ENCODE measurements around the gene ZNF879. TPM values are rescaled to one million over a fixed set of nuclear protein-coding genes. Genes with fewer than 3 reads are reported as not detected.

Gene ZNF879
- total RNA-seq, 1 experiment from 2014 or later = 3.1 TPM

DNA sequence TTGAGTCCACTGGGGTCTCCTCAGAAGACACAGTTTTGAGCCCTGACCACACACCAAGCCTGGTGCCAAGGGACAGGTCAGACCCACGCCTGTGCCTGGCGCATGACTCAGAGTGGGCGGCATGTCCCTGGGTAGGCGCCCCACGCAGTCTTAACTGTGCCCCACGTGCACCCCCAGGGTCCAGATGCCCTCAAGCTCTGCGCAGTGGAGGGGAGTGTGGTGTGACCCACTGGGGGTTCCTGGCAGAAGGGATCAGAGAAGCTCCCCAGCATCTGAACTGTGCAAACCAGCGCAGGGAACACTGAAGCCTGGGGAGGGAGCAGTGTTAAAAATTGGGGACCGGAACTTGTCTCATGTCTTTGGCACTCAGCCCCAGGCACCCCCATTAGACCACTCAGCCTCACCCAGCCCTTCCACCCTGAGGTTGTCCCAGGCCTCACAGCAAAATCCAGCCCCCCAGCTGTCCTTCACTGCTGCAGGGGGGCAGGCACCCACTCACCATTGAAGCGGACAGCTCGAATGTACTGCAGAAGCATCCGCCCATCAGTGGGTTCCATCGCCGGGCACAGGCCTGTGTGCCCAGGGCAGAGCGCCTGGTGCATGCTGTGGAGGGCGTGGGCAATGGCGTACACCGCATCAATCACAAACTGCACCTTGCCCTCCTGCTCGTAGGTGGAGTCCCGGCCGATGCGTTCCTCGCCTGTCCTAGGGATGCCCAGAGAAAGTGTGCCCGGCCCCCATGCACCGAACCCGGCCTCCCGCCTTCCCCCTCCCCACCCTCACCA lies 35.0 kb upstream of the ZNF879 start:
- Histone ChIP-seq H3K9me3 (ENCODE audit: low read depth, low read length, poor library complexity, severe bottlenecking) (peaks cover 5% of the 10 kb centered on the region), H3K4me1 (ENCODE audit: insufficient read depth, low read length, poor library complexity, severe bottlenecking) (no peaks in the 10 kb centered on the region), H3K4me3 (ENCODE audit: low read depth, low read length, poor library complexity, severe bottlenecking) (no peak overlapping the region), H3K27me3 (replicated peaks; ENCODE audit: insufficient read depth, low read depth, low read length, poor library complexity) (peaks cover 7% of the 10 kb centered on the region), H3K36me3 (ENCODE audit: insufficient read depth, low read length, poor library complexity, severe bottlenecking) (no peaks in the 10 kb centered on the region), H3K27ac (ENCODE audit: low read depth, low read length, poor library complexity, severe bottlenecking) (no peak overlapping the region)
- intact Hi-C loops (cut with micrococcal nuclease; ENCODE audit: unreplicated experiment) = no loop called here
- no peak for TF ChIP-seq CTCF (conservative IDR thresholded peaks at IDR 0.05; ENCODE audit: low read depth, low read length)
- no peak for TF ChIP-seq EZH2 (IDR thresholded peaks at IDR 0.05; ENCODE audit: borderline replicate concordance, low read depth, low read length, poor library complexity, severe bottlenecking)
- POLR2A ChIA-PET (ENCODE audit: low non-redundant PET) = no interaction called here
- DNase-seq (ENCODE audit: low spot score) = no peak
- CTCF ChIA-PET = no interaction called here
- BruUV-seq (replicated peaks) = no TSS peak

DNA sequence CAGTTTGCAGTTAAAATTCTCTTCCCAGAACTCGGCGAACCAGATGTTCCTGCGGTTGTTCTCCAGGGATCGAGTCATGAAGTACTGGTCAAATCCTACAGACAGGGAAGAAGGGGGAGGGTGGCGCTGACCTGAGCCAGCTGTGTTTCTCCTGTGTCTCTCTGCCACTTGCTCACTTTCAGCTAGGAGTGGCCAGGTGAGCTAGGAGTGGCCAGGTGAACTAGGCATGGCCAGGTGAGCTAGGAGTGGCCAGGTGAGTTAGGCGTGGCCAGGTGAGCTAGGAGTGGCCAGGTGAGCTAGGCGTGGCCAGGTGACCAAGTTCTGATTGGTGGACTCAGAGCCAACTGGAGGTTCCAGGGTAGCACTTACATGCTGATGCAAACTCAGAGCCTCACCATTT lies 34.3 kb upstream of the ZNF879 start:
- Histone ChIP-seq H3K4me1 (ENCODE audit: insufficient read depth, low read length, poor library complexity, severe bottlenecking) (no peaks in the 10 kb centered on the region), H3K27ac (ENCODE audit: low read depth, low read length, poor library complexity, severe bottlenecking) (no peak overlapping the region), H3K4me3 (ENCODE audit: low read depth, low read length, poor library complexity, severe bottlenecking) (no peak overlapping the region), H3K9me3 (ENCODE audit: low read depth, low read length, poor library complexity, severe bottlenecking) (peaks cover 5% of the 10 kb centered on the region), H3K36me3 (ENCODE audit: insufficient read depth, low read length, poor library complexity, severe bottlenecking) (no peaks in the 10 kb centered on the region), H3K27me3 (replicated peaks; ENCODE audit: insufficient read depth, low read depth, low read length, poor library complexity) (peaks cover 13% of the 10 kb centered on the region)
- no peak for TF ChIP-seq CTCF (conservative IDR thresholded peaks at IDR 0.05; ENCODE audit: low read depth, low read length)
- TF ChIP-seq EZH2 (IDR thresholded peaks at IDR 0.05; ENCODE audit: borderline replicate concordance, low read depth, low read length, poor library complexity, severe bottlenecking) = no peak
- BruUV-seq (replicated peaks) = no TSS peak
- ChIA-PET CTCF (no interaction called here), POLR2A (ENCODE audit: low non-redundant PET) (no interaction called here)
- DNase-seq (ENCODE audit: low spot score) = no peak
- intact Hi-C loops (cut with micrococcal nuclease; ENCODE audit: unreplicated experiment) = no loop called here

- H3K4me3 ChIP-seq (ENCODE audit: low read depth, low read length, poor library complexity, severe bottlenecking) = no peak overlapping the region
- H3K9me3 ChIP-seq (ENCODE audit: low read depth, low read length, poor library complexity, severe bottlenecking) = peaks cover 5% of the 10 kb centered on the region
- no peak for DNase-seq (ENCODE audit: low spot score)
- TF ChIP-seq EZH2 (IDR thresholded peaks at IDR 0.05; ENCODE audit: borderline replicate concordance, low read depth, low read length, poor library complexity, severe bottlenecking) = no peak
- H3K27me3 ChIP-seq (replicated peaks; ENCODE audit: insufficient read depth, low read depth, low read length, poor library complexity) = peaks cover 21% of the 10 kb centered on the region
- POLR2A ChIA-PET (ENCODE audit: low non-redundant PET) = no interaction called here
- no TSS peak for BruUV-seq (replicated peaks)
- intact Hi-C loops (cut with micrococcal nuclease; ENCODE audit: unreplicated experiment) = no loop called here
- CTCF ChIA-PET = no interaction called here
- no peaks in the 10 kb centered on the region for H3K36me3 ChIP-seq (ENCODE audit: insufficient read depth, low read length, poor library complexity, severe bottlenecking)
- H3K4me1 ChIP-seq (ENCODE audit: insufficient read depth, low read length, poor library complexity, severe bottlenecking) = no peaks in the 10 kb centered on the region
- no peak overlapping the region for H3K27ac ChIP-seq (ENCODE audit: low read depth, low read length, poor library complexity, severe bottlenecking)
Observed at GRCh38 chr5:178990491-178990890, 33.1 kb upstream of the ZNF879 start.

Measured in A673 (cell line).